Left hindlimb (tissue), 1 donor: ENCODE results near the gene OR6C3.
"Not testable (repeated sequence)": the region's sequence is repeated elsewhere in the genome, so short reads cannot be mapped to it uniquely, and the experiment has no call there.

ENCODE experiments used
- DNase-seq: peaks from one replicate; pipeline ENCODE4 v3.0.0-alpha.2; 2018

OR6C3 gene

DNA sequence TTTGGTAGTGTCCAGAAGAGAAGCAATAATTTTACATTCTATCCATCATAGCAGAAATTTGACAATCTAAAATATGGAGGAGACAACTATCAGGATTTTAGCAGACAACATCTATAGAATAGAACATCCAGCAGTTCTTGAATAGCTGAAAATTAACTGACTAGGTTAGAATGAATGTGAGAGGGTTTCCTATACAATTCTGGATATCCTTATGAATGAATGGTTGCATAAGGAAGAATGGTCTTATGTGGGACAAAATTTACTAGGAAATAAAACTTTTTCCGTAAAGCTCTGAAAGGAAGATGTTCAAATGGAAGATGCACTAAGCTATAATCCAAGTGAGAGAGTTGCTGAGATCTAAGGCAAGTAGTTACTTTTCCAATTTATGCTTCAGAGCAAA, at the start of gene OR6C3:
OR6C3 (plus strand) TSS at position 301 of the 400 bp plus-strand sequence. CDS start 955 bp downstream, outside the sequence.
- no peak for DNase-seq

GRCh38 chr12:55280991-55281390, 49.6 kb upstream of the OR6C3 start:
- DNase-seq: no peak

GRCh38 chr12:55289999-55290398, 40.5 kb upstream of the OR6C3 start:
- no peak for DNase-seq

DNA sequence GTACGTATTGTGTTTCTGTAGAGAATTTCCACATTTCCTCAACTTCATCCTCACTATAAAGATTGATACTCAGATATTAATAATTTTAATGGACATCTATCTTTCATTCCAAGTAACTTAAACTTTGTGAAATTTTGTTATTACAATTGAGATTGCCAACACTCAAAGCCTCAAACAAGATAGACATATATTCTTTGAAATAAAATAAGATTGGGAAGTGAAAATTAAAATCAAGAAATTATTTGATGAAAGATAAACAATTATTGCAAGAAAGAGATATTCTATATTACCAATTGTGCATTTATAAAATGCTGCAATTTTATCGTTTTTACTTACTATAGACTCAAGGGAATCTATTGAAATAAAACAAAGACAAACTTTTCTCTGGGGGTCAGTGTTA, 34.1 kb upstream of the OR6C3 start, which contains the start of gene OR6C6:
OR6C6 (minus strand) TSS at position 101 of the 400 bp plus-strand sequence. CDS start 1,337 bp downstream, outside the sequence.
- no peak for DNase-seq

GRCh38 chr12:55314043-55314442, 16.5 kb upstream of the OR6C3 start, which contains the start of gene OR6C1:
Gene OR6C1 (plus strand): TSS chr12:55314343. CDS start chr12:55320600, 6,257 bp downstream.
- no peak for DNase-seq

DNA sequence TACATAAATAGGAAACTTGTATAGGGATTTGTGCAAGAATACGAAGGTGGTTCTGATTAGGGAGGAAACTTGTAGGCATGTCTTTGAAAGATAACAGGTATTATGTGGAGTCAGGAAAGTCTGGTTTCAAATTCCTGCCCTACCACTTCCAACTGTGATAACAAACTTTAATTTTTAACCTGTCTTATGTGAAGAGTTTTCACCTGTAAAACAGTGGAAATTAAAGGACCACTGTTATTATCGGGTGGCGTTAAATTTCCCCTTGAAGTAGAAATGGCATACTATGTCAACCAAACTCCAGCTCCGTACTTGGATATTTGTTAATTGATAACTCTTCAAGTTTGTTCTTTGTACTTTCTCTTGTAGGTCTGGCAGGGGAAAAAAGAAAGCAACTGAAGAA, 10.3 kb upstream of the OR6C3 start:
- DNase-seq: no peak

- not testable (repeated sequence) for DNase-seq
Observed at GRCh38 chr12:55325801-55326200, 4.7 kb upstream of the OR6C3 start.

DNA sequence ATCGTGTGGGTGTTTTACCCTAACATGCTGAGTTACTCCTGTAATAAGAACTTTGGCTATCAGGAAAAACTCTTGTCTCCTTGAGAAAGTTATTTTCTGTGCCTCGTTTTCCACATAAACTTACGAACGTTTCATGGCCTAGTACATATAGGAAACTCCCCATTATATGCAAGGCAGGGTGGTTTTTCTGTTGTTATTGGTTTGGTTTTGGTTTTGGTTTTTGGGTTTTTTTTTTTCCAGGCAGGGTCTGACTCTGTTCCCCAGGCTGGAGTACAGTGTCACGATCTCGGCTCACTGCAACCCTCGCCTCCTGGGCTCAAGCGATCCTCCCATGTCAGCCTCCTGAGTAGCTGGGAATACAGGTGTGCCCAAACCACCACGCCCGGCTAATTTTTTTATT, 5.5 kb downstream of the OR6C3 start:
- no peak for DNase-seq

- not testable (repeated sequence) for DNase-seq
Observed at GRCh38 chr12:55355338-55355737, 24.8 kb downstream of the OR6C3 start.

DNA sequence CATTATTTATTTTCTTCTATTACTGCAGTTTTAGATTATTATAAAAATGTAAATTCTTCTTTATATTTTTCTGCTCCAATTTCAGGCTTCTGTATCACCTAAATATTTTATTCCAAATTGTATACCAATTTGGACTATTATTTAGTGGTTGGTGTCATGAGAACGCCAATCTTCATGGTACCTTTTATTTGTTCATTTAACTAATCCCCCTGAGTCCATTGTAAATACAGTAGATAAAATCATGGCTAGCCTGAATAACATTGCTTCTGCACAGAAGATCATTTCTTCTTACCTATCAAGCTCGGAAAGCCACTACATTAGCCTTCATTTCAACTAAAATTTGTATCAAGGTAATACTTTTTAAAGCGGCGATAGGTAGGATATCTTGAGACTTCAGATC, 32.1 kb downstream of the OR6C3 start, which contains the start of gene OR6C75:
OR6C75 (plus strand) TSS at position 301 of the 400 bp plus-strand sequence. CDS start 2,136 bp downstream, outside the sequence.
- DNase-seq: no peak

DNA sequence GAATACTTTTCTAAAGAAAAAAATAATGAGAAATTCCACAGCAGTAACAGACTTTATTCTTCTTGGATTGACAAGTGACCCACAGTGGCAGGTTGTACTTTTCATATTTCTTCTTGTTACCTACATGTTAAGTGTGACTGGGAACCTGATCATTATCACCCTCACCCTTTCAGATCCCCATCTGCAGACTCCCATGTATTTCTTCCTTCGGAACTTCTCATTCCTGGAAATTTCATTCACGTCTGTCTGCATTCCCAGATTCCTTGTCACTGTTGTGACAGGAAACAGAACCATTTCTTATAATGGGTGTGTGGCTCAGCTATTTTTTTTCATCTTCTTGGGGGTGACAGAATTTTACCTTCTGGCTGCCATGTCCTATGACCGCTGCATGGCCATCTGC, 34.5 kb downstream of the OR6C3 start:
- no peak for DNase-seq

DNA sequence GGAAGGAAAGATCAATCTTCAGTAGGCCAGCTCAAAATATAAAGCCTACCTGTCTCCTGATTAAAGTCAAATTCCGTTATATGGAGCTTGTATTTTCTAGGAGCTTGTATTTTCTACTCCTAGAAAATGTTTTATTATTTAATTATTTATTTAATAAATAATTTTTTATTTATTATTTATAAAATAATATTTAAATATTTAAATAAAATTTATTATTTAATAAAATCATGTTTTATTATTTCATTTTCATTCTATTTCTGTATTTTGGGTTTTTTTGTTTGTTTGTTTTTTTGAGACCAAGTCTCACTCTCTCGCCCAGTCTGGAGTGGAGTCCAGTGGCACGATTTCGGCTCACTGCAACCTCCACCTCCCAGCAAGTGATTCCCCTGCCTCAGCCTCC, 42.0 kb downstream of the OR6C3 start:
- DNase-seq: no peak
